ENCODE results near the gene DUSP9. TPM values are rescaled to one million over a fixed set of nuclear protein-coding genes. Genes with fewer than 3 reads are reported as not detected.

DUSP9 gene
- total RNA-seq, 4 donors from 2014 or later: 0.19 to 0.48 TPM; not detected in 2

GRCh38 chrX:153638436-153639176 lies 8.4 kb upstream of the DUSP9 start:
- no peaks in the 10 kb centered on the region for H3K9me3 ChIP-seq
- WGBS: 62% methylated on average over 14 of the region's 20 CpGs
- no peak overlapping the region for H3K27ac ChIP-seq
- H3K4me3 ChIP-seq: no peak overlapping the region
- peaks cover 37% of the 10 kb centered on the region for H3K27me3 ChIP-seq
- TF ChIP-seq POLR2AphosphoS5 (IDR thresholded peaks at IDR 0.05) (no peak), EP300 (IDR thresholded peaks at IDR 0.05) (no peak), POLR2A (IDR thresholded peaks at IDR 0.05) (no peak)
- TF ChIP-seq, protein P1, sequence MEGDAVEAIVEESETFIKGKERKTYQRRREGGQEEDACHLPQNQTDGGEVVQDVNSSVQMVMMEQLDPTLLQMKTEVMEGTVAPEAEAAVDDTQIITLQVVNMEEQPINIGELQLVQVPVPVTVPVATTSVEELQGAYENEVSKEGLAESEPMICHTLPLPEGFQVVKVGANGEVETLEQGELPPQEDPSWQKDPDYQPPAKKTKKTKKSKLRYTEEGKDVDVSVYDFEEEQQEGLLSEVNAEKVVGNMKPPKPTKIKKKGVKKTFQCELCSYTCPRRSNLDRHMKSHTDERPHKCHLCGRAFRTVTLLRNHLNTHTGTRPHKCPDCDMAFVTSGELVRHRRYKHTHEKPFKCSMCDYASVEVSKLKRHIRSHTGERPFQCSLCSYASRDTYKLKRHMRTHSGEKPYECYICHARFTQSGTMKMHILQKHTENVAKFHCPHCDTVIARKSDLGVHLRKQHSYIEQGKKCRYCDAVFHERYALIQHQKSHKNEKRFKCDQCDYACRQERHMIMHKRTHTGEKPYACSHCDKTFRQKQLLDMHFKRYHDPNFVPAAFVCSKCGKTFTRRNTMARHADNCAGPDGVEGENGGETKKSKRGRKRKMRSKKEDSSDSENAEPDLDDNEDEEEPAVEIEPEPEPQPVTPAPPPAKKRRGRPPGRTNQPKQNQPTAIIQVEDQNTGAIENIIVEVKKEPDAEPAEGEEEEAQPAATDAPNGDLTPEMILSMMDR (IDR thresholded peaks at IDR 0.05): no peak
- H3K36me3 ChIP-seq: no peaks in the 10 kb centered on the region
- peaks cover 15% of the 10 kb centered on the region for H3K4me1 ChIP-seq
- DNase-seq (ENCODE audit: low spot score in 2 of 2): no peak

- no peak for DNase-seq (ENCODE audit: low spot score in 2 of 2)
- no peak overlapping the region for H3K4me3 ChIP-seq
- WGBS: 71% methylated on average over 15 of the region's 28 CpGs
Observed at GRCh38 chrX:153639177-153640044, 7.6 kb upstream of the DUSP9 start.

GRCh38 chrX:153640045-153640686 lies 6.8 kb upstream of the DUSP9 start:
- Histone ChIP-seq H3K27ac (no peak overlapping the region), H3K4me3 (no peak overlapping the region), H3K27me3 (peaks cover 49% of the 10 kb centered on the region), H3K4me1 (peaks cover 22% of the 10 kb centered on the region), H3K36me3 (no peaks in the 10 kb centered on the region), H3K9me3 (no peaks in the 10 kb centered on the region)
- peak in 1 of 2 donors; percentile 56 for DNase-seq (ENCODE audit: low spot score in 2 of 2)
- WGBS: 94% methylated on average over 9 of the region's 23 CpGs
- TF ChIP-seq POLR2AphosphoS5 (IDR thresholded peaks at IDR 0.05) (no peak), POLR2A (IDR thresholded peaks at IDR 0.05) (no peak), EP300 (IDR thresholded peaks at IDR 0.05) (no peak)
- TF ChIP-seq, protein P1 (IDR thresholded peaks at IDR 0.05): no peak

More at GRCh38 chrX:153639177-153640044, 7.6 kb upstream of the DUSP9 start:
- no peaks in the 10 kb centered on the region for H3K36me3 ChIP-seq
- no peaks in the 10 kb centered on the region for H3K9me3 ChIP-seq
- TF ChIP-seq, protein P1 (IDR thresholded peaks at IDR 0.05): no peak
- H3K4me1 ChIP-seq: peaks cover 20% of the 10 kb centered on the region
- no peak overlapping the region for H3K27ac ChIP-seq
- peaks cover 42% of the 10 kb centered on the region for H3K27me3 ChIP-seq

GRCh38 chrX:153640736-153641575 lies 6.0 kb upstream of the DUSP9 start:
- TF ChIP-seq POLR2AphosphoS5 (IDR thresholded peaks at IDR 0.05) (no peak), POLR2A (IDR thresholded peaks at IDR 0.05) (no peak), EP300 (IDR thresholded peaks at IDR 0.05) (no peak)
- TF ChIP-seq, protein P1 (IDR thresholded peaks at IDR 0.05): no peak
- H3K9me3 ChIP-seq: no peaks in the 10 kb centered on the region
- H3K27ac ChIP-seq: no peak overlapping the region
- H3K27me3 ChIP-seq: peaks cover 57% of the 10 kb centered on the region
- H3K36me3 ChIP-seq: no peaks in the 10 kb centered on the region
- H3K4me3 ChIP-seq: no peak overlapping the region
- H3K4me1 ChIP-seq: peaks cover 22% of the 10 kb centered on the region
- no peak for DNase-seq (ENCODE audit: low spot score in 2 of 2)
- 59% methylated on average over 5 of the region's 26 CpGs for WGBS
